ENCODE data around the gene CCP110.

DNA sequence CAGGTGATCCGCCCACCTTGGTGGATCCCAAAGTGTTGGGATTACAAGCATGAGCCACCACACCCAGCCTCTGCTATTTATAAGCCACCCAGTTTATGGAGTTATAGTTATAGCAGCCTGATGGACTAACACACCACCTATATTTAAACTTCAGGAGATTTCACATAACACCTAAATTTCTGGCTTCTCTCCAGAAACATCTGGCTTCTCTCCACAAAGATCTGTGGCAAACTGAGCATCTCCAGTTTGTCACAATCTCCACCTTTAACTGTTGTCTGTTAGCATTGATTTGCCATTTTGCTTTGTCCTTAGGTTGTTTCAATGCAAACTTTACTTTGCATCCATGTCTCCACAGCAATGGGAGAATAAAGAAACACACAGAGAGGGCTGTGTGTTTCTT is 41.5 kb upstream of the CCP110 start:
- no peak for TF ChIP-seq EZH2 (IDR thresholded peaks at IDR 0.05)
- TF ChIP-seq POLR2AphosphoS5 (IDR thresholded peaks at IDR 0.05; ENCODE audit: borderline replicate concordance, low read depth, low read length): no peak
- no peak for TF ChIP-seq FOXP2 (optimal IDR thresholded peaks at IDR 0.05; ENCODE audit: control extremely low read depth, extremely low read length, insufficient read depth)
